Ascending aorta (tissue), 2 donors: ENCODE data around the gene CNKSR2. TPM values are rescaled to one million over a fixed set of nuclear protein-coding genes. Genes with fewer than 3 reads are reported as not detected.
A peak's percentile ranks its signal among the peaks of the same experiment; 100 is the strongest.

ENCODE experiments used
- DNase-seq, 2 donors: peaks; one replicate each; pipeline ENCODE4 v3.0.0-alpha.2; 2019; ENCODE audit warnings: low spot score in 2 of 2
- H3K27ac ChIP-seq, 2 donors: fragments of 200-600 bp; sonication (generic); one replicate each; pipeline ENCODE4 v1.5.1; 2016 to 2017; ENCODE audit warnings: mild to moderate bottlenecking in 1 of 2
- H3K27me3 ChIP-seq: fragments of 200-600 bp; sonication (generic); one replicate; pipeline ENCODE4 v1.5.1; 2017
- H3K36me3 ChIP-seq, 2 donors: fragments of 200-600 bp; sonication (generic); one replicate each; pipeline ENCODE4 v1.5.1; 2016
- H3K4me1 ChIP-seq, 2 donors: fragments of 200-600 bp; sonication (generic); one replicate each; pipeline ENCODE4 v1.5.1; 2016 to 2017; ENCODE audit warnings: mild to moderate bottlenecking in 1 of 2
- H3K4me3 ChIP-seq, 2 donors: fragments of 200-600 bp; sonication (generic); one replicate each; pipeline ENCODE4 v1.5.1; 2016 to 2017; ENCODE audit warnings: mild to moderate bottlenecking in 1 of 2
- H3K9me3 ChIP-seq, 2 donors: fragments of 200-600 bp; sonication (generic); one replicate each; pipeline ENCODE4 v1.5.1; 2016
- CTCF ChIP-seq, 3 experiments: fragments of 200-600 bp in 2 of 3; fragments of 450-650 bp in 1 of 3; sonication (generic) in 2 of 3; IDR thresholded peaks; one replicate each; pipeline ENCODE4 v1.5.1; 2016 to 2019; ENCODE audit warnings: antibody characterized with exemption in 3 of 3, mild to moderate bottlenecking in 1 of 3, moderate library complexity in 1 of 3
- intact Hi-C: fragments of 100-400 bp; cut with DNase I; formaldehyde crosslinking; loops from one replicate; pipeline ENCODE4 v1.15.1; 2023
- total RNA-seq: library from RNA; depleted of rRNA; stranded (reverse); fragments of >200 nt; gene quantifications from one replicate; pipeline ENCODE4 v1.1.0, GENCODE V29; 2016

The CNKSR2 gene
- total RNA-seq, 1 donor from 2014 or later, result 0.53 TPM

GRCh38 chrX:21645431-21645830, 271.2 kb downstream of the CNKSR2 start:
- no peaks in the 10 kb centered on the region for H3K36me3 ChIP-seq
- no peaks in the 10 kb centered on the region for H3K4me1 ChIP-seq
- no peaks in the 10 kb centered on the region for H3K27me3 ChIP-seq
- intact Hi-C loops, result no loop called here
- no peak overlapping the region for H3K27ac ChIP-seq
- no peak for TF ChIP-seq CTCF (IDR thresholded peaks at IDR 0.05)
- no peak for DNase-seq
- no peak overlapping the region for H3K4me3 ChIP-seq
- no peaks in the 10 kb centered on the region for H3K9me3 ChIP-seq

DNA sequence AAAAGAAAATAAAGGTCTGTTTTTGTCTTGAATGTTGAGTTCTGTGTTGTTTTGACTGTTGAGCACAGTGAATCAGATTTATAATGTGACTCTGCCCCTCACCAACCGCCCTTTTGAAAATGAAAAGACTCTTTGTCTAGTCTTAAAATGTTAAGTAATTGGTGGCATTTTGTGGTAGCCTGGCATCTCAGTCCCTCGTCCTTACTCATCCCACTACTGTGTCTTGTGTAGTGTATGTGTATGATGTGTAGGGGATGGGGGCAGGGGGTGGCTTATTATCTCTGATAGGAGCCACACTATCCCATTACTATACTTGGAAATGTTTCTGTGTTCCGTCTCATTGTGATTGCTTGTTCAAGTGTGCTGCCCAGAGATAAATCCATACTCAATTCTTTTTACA, 271.7 kb downstream of the CNKSR2 start:
- DNase-seq, result no peak
- TF ChIP-seq CTCF (IDR thresholded peaks at IDR 0.05), result no peak
- intact Hi-C loops, result no loop called here
- no peaks in the 10 kb centered on the region for H3K9me3 ChIP-seq
- H3K27ac ChIP-seq, result no peak overlapping the region
- H3K4me1 ChIP-seq, result no peaks in the 10 kb centered on the region
- no peaks in the 10 kb centered on the region for H3K27me3 ChIP-seq
- no peaks in the 10 kb centered on the region for H3K36me3 ChIP-seq
- H3K4me3 ChIP-seq, result no peak overlapping the region

DNA sequence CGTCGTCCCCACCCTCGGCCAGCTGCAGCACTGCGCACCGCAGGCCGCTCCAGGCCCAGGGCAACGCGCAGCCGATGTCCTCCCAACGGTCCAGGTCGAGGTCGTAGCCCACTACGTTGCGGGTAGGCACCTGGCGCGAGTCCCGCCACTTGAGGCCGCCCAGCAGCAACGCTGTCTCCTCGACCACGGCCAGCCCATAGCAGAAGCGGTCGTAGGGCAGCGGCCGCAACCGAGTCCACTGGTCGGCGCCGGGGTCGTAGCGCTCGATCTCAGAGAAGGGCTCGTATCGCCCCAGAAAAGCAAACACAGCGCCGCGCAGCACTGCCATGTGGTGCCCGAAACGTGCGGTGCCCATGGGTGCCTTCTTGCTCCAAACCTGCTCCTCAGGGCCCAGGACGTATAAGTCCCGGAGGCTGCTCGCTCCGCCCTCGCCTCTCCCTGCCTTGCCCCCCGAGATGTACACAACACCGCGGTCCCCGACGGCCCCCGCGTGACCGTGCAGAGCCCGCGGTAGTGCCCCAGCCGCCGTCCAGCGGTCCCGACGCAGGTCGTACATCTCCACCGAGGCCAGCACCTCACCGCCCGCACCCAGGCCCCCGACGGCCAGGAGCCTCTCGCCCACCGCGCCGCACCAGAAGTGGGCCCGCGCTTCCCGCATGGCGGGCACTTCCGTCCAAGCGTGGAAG, 281.8 kb downstream of the CNKSR2 start:
- no peak for DNase-seq
- no peaks in the 10 kb centered on the region for H3K9me3 ChIP-seq
- peak overlapping the region; percentile 23 to 26 for H3K4me3 ChIP-seq
- no peaks in the 10 kb centered on the region for H3K27me3 ChIP-seq
- H3K36me3 ChIP-seq, result no peaks in the 10 kb centered on the region
- intact Hi-C loops, result no loop called here
- TF ChIP-seq CTCF (IDR thresholded peaks at IDR 0.05), result no peak
- H3K4me1 ChIP-seq, result no peaks in the 10 kb centered on the region
- no peak overlapping the region for H3K27ac ChIP-seq

GRCh38 chrX:21656587-21657317, 282.5 kb downstream of the CNKSR2 start:
- no peak for DNase-seq
- Histone ChIP-seq H3K27me3 (no peaks in the 10 kb centered on the region), H3K9me3 (no peaks in the 10 kb centered on the region), H3K4me1 (no peaks in the 10 kb centered on the region), H3K36me3 (no peaks in the 10 kb centered on the region), H3K4me3 (peak overlapping the region; percentile 23 to 26), H3K27ac (no peak overlapping the region)
- intact Hi-C loops, result no loop called here
- no peak for TF ChIP-seq CTCF (IDR thresholded peaks at IDR 0.05)

- no peak for TF ChIP-seq CTCF (IDR thresholded peaks at IDR 0.05)
- H3K36me3 ChIP-seq, result no peaks in the 10 kb centered on the region
- no peak for DNase-seq
- no peak overlapping the region for H3K27ac ChIP-seq
- peak overlapping the region in 1 of 2 donors; percentile 25 for H3K4me3 ChIP-seq
- no peaks in the 10 kb centered on the region for H3K4me1 ChIP-seq
- no peaks in the 10 kb centered on the region for H3K27me3 ChIP-seq
- no peaks in the 10 kb centered on the region for H3K9me3 ChIP-seq
- intact Hi-C loops, result no loop called here
These were observed 283.3 kb downstream of the CNKSR2 start for GRCh38 chrX:21657318-21658151.
